NCI-H1436 treated with DMSO at 0.1 percent for 48 hours (cell line): Measurements from ENCODE around the gene PSMA4.
"Not testable (repeated sequence)": the region's sequence is repeated elsewhere in the genome, so short reads cannot be mapped to it uniquely, and the experiment has no call there.

ENCODE experiments used
- DNase-seq: peaks from one replicate; lab custom pipeline; 2025; lab: John Stamatoyannopoulos, UW

Gene PSMA4

DNA sequence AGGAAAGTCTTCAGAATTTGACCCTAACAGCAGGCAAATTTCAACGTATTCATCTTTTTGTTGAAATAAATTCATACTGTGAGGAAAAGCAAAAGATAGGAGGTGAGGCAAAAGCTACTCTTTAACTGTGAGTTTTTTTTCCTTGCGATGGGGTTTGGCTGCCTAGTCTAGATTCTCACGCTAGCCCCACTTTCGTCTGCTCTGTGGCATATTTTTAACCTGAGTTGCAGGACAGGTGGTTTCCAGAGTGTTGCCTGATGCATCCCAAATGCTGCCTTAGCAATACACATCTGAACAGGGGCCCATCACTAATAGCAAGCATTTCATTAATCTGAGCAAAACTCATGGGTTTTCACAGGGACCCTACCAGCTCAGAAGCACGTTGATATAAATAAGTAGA is 11.7 kb downstream of the PSMA4 start:
- no peak for DNase-seq

DNA sequence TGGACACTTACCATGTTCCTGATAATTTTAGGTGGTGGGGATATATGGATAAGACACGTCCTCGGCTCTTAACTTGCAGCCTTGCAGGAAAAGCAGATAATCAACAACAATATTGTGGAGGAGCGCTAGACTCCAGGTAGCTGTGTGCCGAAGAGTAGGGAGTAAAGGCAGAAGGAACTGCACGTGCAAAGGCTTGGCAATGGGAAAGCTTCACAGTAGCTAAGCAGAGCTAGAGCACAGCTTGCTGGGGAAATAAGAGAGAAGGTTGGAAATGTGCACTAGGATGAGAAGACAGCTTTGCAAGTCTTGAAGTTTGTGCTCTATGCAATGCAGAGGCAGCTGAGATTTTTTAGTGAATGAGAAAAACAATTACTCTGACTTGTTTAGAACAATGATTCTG is 12.4 kb downstream of the PSMA4 start:
- no peak for DNase-seq

DNA sequence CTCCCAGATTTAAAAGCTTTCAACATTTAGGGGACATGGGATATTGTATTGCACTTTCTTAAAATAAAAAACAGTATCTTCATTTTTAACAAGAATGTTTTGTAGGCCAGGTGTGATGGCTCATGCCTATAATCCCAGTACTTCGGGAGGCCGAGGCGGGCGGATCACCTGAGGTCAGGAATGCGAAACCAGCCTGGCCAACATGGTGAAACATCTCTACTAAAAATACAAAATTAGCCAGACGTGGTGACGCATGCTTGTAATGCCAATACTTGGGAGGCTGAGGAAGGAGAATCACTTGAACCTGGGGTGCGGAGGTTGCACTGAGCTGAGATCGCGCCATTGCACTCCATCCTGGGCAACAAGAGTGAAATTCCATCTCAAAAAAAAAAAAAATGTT is 20.0 kb downstream of the PSMA4 start:
- DNase-seq = not testable (repeated sequence)

DNA sequence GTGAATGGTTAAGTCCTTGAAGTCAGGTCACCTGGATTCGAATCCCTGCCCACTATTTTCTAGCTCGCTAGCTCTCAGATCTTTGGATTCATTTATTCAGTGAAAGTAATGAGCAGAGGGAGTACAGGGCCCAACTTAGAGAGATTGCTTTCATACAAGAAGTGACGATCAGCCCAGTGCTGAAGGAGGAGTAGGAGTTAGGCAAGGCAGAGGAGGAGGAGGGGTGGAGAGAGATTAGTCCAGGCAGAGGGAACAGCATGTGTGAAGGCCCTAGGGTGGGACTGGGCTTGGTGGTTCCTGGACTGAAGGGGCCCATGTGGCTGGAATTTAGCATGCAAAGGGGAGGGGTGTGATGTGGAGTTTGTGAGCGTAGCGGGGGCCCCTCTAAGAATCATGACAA is 21.2 kb downstream of the PSMA4 start:
- DNase-seq = no peak

DNA sequence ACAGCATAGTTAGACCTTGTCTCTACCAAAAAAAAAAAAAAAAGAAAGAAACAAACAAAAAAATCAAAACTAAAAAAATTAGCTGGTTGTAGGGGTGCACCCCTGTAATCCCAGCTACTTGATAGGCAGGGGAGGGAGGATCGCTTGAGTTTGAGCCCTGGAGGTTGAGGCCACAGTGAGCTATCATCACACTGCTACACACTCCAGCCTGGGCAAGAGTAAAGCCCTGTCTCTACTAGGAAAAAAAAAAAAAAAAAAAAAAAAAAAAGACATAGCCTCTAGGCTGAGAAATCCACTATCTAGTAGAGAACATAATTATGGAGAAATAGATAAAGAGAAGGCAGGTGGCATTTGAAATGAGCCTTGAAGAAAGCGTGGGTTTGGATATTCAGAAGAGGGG is 22.8 kb downstream of the PSMA4 start:
- no peak for DNase-seq

DNA sequence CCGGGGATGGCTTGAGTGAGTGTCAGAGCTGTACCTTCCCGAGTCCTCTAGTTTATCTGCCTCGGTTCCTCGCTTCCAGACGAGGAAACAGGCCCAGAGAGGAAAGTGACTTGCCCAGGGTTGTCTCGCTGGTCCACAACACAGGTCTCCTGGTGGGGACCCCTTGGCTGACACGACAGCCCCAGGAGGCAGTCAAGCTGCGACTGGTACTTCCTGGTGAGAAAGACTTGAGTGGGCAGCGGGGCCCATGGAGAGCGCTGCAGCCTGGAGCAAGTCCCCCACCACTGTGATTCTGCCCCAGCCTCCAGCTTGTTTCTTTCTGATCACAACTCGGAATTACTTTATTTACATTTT is 24.5 kb downstream of the PSMA4 start:
- DNase-seq = no peak

DNA sequence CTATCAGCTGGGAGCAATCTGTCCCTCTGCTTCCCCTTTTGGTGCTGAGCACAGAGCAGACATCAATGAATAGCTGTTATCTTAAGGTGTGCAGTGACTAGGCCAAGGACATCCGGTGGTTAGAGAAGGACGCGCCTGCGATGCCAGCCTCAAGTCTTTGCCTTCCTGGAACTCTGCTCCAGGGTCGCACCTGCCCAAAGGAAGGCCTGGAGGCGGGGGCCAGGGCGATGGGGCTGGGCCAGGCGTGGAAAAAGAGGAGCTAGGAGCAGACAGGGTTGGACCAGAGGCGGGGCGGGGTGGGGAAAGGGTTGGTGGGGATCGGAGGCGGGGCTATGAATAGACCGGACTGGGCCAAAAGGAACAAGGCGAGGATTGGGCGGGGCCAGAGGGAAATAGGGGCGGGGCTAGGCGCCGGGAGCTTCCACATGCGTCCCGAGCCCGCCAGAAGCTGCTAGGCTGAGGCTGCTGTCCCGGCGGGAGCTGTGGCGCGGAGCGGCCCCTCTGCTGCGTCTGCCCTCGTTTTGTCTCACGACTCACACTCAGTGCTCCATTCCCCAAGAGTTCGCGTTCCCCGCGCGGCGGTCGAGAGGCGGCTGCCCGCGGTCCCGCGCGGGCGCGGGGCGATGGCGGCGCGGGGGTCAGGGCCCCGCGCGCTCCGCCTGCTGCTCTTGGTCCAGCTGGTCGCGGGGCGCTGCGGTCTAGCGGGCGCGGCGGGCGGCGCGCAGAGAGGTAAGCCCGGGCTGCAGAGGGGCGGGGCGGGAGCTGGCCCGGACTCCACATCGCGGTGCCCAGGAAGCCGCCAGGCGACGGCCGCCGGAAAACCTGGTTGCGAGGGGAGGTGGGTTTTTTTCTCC is 25.1 kb downstream of the PSMA4 start, which contains the start of gene CHRNA5:
CHRNA5 (plus strand) TSS at position 424 of the 854 bp plus-strand sequence; CDS start at position 624, 200 bp downstream.
- DNase-seq = peak; percentile 66

DNA sequence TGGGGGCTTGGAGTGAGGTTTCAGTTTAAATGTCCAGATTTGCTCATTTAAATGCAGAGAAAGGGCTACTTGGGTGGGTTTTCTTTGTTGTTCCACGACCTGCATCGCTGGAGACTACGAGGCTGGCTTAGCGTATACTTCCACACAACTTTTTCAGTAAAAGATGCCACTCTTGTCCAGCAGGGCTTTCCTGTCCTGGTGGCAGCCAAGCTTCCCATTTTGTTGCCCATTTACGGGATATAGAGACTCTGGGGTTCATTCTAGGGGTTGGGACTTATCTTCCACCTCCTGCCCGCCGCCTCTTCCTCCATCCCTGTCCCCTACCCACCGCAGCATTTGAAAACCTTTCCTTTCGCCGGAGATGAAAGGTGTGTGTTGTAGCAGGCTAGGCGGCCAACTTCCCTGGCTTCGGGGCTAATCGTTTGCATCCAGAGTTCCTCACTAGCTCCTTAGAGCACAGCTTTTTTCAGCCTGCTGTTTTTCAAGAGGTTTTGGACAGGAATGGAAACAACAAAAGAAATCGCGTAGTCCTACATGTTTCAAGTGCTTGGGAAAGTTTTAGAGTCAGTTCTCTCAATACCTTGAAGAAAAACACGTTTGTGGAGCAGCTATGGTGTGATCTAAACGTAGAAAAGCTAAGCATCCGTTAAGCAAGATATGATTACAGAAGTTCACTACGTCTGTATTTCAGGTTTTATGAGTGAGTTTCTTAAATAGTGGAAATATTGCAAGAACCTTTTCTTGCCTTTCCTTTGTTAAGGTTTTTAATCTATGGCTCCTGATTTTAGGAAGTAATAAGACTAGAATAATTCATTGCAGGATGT is 25.9 kb downstream of the PSMA4 start:
- DNase-seq = no peak

DNA sequence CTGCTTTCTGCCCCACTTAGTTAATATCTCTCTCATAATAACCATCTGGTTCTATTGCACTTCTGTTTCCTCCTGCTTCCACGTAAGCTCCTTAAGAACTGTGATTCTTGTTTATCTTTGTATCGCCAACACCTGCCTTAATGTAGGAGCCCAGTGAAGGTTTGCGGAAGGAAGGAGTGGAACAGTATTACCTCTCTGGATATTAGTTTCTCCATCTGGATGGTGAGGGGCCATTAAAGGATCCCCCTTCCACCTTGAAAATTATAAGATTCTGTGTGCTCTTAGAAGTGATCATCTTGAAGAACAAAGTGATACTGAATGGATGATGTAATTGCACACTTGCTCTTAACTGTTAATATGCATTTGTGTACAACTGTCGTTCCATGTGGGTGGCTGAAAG is 27.3 kb downstream of the PSMA4 start:
- no peak for DNase-seq

DNA sequence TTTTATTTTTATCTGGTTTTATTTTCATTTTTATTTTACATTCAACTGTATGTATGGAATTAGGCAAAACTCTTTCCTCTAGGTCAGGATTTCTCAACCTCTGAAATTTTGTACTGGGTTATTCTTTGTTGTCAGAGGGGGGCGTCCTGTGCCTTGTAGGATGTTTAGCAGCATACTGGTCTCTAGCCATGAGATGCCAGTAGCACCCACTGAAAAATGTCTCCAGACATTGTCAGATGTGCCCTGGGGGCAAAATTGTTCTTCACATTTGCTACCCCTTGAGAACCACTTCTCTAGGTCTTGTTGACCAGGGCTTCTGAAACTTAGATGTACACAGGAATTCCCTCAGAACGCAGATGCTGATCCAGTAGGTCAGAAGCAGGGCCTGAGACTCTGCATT is 30.5 kb downstream of the PSMA4 start:
- no peak for DNase-seq

DNA sequence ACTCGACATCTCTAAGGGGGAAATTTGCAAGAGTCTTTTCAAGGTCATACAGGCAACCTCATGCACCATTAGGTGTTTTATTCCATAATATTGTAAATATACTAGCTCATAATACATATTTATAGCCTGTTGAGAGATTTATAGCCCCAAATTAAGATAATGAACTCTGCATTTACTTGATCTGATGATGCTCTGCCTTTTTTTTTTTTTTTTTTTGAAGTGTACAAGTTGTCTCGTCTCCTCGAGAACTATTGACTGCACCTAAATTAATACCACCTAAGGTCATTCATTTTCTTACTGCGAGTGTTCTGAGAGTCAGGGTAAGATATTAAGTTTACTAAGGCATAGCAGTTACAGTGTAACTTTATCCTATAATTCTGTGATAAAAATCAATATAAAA is 31.1 kb downstream of the PSMA4 start:
- DNase-seq = no peak

DNA sequence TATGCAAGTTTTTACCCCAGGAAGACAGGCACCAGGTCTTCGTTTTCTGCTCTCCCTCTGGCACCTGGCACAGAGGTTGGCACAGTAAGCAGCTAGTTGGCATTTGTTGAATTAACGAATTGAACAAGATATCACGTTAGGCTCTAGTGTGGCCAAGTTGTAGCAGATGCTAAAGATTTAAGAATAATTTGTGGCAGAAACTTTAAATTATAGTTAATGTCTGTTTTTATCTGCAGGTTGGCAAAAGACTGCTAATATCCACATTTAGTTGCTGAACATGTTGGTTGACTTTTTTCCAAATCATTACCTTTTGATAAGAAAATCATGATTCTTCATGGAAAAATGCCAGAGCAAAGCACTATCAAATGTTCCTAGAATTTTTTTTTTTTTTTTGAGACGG is 33.2 kb downstream of the PSMA4 start:
- no peak for DNase-seq

DNA sequence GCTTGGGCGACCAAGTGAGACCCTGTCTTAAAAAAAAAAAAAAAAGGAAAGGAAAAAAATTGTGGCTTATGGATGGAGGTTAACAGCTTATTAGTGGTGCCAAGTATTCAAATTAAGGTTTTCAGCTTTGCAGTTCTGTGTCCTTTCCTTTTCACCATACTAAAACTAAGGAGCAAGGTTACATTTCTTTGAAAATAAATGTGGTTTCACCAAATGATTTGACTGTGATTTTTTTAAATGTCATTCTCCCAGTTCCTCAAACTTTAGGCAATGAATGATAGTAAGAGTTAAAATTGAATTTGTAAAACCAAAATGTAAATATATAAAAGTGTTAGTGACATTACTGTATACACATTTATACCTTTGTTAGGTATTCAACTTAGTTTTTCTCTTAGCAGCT is 34.7 kb downstream of the PSMA4 start:
- no peak for DNase-seq

DNA sequence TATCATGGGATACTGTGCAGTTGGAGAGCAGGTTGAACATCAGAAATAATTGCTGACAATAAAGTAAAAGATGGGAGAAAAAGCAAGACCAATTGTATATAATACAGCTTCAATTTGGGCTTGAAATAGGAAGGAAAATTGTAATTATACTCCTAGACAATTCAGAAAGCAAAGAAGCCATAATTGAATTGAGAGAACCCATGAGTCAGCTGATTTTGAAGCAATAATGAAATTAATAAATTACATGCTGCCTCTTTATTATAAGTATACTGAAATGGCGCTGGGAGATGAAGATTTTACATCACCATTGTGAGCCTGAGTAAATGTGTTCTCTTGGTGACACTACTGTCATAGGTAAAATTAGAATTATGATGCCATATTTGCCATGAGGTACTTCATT is 57.3 kb downstream of the PSMA4 start:
- no peak for DNase-seq

DNA sequence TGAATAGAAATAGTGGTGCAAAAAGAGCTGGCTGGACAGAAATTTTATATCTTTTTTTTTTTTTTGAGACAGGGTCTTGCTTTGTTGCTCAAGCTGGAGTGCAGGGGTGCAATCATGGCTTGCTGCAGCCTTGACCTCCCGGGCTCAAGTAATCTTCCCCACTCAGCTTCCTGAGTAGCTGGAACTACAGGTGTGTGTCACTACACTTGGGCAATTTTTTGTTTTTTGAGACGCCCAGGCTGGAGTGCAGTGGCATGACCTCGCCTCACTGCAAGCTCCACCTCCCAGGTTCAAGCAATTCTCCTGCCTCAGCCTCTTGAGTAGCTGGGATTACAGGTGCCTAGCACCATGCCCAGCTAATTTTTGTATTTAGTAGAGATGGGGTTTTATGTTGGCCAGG is 58.1 kb downstream of the PSMA4 start:
- no peak for DNase-seq

DNA sequence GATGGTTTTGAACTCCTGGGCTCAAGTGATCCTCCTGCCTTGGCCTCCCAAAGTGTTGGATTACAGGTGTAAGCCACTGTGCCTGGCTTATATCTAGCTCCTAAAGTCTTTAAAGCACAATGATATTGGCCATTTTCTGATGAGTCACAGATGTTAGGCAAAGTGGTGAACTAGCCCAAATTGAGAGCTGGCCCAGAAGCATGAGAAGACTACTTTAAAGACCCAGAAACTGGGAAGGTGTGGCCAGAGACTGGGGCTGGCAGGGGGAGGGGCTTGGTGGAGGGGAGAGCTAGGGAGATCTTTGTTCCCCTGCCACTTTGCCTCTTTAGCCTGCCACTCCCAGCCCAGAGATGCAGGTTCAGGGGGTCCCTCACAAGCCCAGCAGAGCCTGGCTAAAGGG is 58.9 kb downstream of the PSMA4 start:
- DNase-seq = no peak
